Nephron progenitor cell (in vitro differentiated cells): Measurements from ENCODE around the gene UBA7.
"Not testable (repeated sequence)": the region's sequence is repeated elsewhere in the genome, so short reads cannot be mapped to it uniquely, and the experiment has no call there.

Source experiments
- DNase-seq: peaks from one replicate; pipeline ENCODE4 v3.0.0; 2021
- H3K27ac Mint-ChIP-seq: 2 replicates; pipeline ENCODE4 v1.8.0; 2021; ENCODE audit warnings: mild to moderate bottlenecking, moderate library complexity, mixed read lengths
- H3K27me3 Mint-ChIP-seq: 2 replicates; pipeline ENCODE4 v1.8.0; 2021; ENCODE audit warnings: mild to moderate bottlenecking, low read depth, mixed read lengths; ENCODE audit not compliant: poor library complexity
- H3K36me3 Mint-ChIP-seq: 2 replicates; pipeline ENCODE4 v1.8.0; 2021; ENCODE audit warnings: low read depth, mixed read lengths
- H3K4me1 Mint-ChIP-seq: 2 replicates; pipeline ENCODE4 v1.8.0; 2021; ENCODE audit warnings: mixed read lengths
- H3K4me3 Mint-ChIP-seq: 2 replicates; pipeline ENCODE4 v1.8.0; 2021; ENCODE audit warnings: mild to moderate bottlenecking, moderate library complexity, mixed read lengths
- H3K9me3 Mint-ChIP-seq: 2 replicates; pipeline ENCODE4 v1.8.0; 2021; ENCODE audit warnings: mild to moderate bottlenecking, moderate library complexity, mixed read lengths
- TF ChIP-seq, protein P1 (sequence below): fragments of 200-600 bp; sonication (generic); IDR thresholded peaks from 2 replicates; pipeline ENCODE4 v1.5.0; 2021; ENCODE audit warnings: antibody characterized with exemption

The UBA7 gene

DNA sequence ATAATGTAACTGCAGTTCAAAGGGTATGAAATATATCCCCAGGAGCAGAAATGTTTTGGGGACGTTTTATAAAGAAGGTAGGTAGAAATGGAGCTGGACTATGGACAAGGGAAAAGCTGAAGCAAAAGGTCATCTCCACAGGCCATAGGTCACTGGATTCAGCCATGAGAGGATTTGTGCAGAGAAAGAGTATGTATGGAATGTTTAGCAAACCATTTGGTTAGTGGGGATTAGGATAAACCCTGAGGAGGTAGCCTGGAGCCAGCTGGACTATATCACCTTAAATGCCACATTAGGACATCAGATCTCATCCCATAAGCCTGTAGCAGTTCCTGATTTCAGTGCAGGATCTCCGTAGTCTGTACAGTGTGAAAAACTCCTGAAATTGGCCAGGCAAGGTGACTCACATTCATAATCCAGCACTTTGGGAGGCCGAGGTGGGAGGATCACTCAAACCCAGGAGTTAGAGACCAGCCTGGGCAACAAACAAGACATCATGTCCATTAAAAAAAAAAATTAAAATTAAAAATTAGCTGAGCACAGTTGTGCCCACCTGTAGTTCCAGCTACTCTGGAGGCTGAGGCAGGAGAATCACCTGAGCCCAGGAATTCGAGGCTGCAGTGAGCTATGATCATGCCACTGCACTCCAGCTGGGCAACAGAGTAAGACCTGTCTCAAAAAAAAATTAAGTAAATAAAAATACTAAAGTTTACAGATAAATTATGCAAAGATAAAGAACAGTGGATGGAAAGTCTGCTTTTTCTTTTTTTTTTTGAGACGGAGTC, 32.1 kb downstream of the UBA7 start:
- no peaks in the 10 kb centered on the region for H3K9me3 Mint-ChIP-seq
- no peak for DNase-seq
- peak overlapping the region; percentile 62 for H3K27ac Mint-ChIP-seq
- H3K4me1 Mint-ChIP-seq, result peaks cover 37% of the 10 kb centered on the region
- TF ChIP-seq, protein P1, sequence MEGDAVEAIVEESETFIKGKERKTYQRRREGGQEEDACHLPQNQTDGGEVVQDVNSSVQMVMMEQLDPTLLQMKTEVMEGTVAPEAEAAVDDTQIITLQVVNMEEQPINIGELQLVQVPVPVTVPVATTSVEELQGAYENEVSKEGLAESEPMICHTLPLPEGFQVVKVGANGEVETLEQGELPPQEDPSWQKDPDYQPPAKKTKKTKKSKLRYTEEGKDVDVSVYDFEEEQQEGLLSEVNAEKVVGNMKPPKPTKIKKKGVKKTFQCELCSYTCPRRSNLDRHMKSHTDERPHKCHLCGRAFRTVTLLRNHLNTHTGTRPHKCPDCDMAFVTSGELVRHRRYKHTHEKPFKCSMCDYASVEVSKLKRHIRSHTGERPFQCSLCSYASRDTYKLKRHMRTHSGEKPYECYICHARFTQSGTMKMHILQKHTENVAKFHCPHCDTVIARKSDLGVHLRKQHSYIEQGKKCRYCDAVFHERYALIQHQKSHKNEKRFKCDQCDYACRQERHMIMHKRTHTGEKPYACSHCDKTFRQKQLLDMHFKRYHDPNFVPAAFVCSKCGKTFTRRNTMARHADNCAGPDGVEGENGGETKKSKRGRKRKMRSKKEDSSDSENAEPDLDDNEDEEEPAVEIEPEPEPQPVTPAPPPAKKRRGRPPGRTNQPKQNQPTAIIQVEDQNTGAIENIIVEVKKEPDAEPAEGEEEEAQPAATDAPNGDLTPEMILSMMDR, result no peak
- H3K36me3 Mint-ChIP-seq, result peaks cover 61% of the 10 kb centered on the region
- H3K4me3 Mint-ChIP-seq, result no peak overlapping the region
- no peaks in the 10 kb centered on the region for H3K27me3 Mint-ChIP-seq

DNA sequence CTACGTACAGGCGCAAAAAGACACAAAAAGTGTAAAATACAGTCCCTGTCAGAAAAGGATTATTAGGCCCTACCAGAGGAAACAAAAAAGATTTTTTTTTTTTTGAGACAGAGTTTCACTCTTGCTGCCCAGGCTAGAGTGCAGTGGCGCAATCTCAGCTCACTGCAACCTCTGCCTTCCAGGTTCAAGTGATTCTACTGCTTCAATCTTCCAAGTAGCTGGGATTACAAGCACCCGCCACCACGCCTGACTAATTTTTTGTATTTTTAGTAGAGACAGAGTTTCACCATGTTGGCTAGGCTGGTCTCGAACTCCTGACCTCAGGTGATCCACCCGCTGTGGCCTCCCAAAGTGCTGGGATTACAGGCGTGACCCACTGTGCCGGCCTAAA, 32.8 kb downstream of the UBA7 start:
- Mint-ChIP-seq H3K27ac (peak overlapping the region; percentile 62), H3K36me3 (peaks cover 64% of the 10 kb centered on the region), H3K4me1 (peaks cover 36% of the 10 kb centered on the region)
- not testable (repeated sequence) for H3K4me3 Mint-ChIP-seq, DNase-seq, H3K27me3 Mint-ChIP-seq, H3K9me3 Mint-ChIP-seq

DNA sequence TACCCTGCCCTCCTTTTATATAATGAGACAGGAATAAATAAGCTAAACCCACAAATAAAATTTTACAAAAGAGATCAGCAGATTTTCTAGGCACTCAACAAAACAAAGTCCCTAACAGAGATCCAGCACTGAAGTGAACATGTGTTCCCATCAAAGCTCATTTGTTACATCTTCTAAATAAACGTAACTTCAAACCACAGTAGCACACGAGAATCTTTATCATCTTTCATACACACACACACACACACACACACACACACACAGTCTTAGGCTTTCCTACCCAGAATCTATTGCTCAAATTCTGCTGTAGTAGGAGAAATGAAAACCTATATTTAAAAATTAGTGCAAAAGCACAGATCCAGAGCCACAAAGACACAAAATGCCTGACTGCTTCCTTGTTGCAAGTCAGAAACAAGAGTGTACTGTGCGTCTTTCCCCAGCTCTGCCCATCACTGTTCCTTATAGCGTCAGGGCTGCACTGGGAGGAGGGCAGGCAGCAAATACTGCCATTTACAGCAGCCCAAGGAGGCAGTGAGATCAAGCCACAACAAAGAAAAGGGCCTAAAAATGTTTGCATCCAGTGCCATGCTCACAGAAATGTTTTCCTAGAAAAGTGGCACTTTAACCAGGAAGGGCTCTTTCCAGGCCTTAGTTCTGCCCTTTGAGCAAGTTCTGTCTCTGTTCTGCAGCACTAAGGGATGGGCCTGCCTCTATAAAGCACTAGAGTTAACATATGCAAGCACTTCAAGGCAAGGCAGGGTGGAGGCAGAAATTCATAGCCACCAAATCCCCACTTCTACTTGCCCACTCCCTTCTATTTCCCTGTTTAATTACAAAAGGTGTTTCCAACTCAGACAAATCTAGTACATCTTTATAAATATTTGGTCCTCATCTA, 33.4 kb downstream of the UBA7 start:
- Mint-ChIP-seq H3K27ac (peak overlapping the region; percentile 89), H3K27me3 (no peaks in the 10 kb centered on the region)

DNA sequence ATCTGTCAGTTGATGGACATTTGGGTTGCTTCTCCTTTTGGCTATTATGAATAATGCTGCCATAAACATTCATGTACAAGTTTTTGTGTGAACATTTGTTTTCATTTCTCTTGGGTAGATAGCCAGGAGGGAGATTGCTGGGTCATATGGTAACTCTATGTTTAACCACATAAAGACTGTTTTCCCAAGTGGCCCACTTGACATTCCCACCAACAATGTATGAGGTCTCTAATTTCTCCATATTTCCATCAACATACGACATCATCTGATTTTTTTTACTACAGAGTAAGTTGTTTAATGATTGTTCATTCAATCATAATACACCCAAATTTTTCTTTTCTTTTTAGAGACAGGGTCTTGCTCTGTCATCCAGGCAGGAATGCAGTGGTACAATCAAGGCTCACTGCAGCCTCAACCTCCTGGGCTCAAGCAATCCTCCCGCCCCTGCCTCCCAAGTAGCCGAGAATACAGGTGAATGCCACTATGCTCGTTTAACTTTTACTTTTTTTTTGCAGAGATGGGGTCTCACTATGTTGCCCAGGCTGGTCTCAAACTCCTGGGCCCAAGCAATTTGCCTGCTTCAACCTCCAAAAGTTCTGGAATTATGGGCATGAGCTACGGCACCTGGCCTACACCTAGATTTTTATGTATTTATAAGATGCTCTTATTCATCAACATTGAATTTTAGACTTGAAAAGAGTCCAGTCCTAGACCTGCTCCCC, 34.2 kb downstream of the UBA7 start:
- Mint-ChIP-seq H3K4me3 (no peak overlapping the region), H3K27me3 (no peaks in the 10 kb centered on the region), H3K9me3 (no peaks in the 10 kb centered on the region), H3K27ac (no peak overlapping the region), H3K4me1 (peaks cover 24% of the 10 kb centered on the region), H3K36me3 (peaks cover 72% of the 10 kb centered on the region)
- TF ChIP-seq, protein P1, result no peak
- no peak for DNase-seq

More for the DNA sequence above, 33.4 kb downstream of the UBA7 start:
- no peak overlapping the region for H3K4me3 Mint-ChIP-seq
- H3K9me3 Mint-ChIP-seq, result no peaks in the 10 kb centered on the region
- DNase-seq, result no peak
- H3K4me1 Mint-ChIP-seq, result peaks cover 31% of the 10 kb centered on the region
- TF ChIP-seq, protein P1, result no peak
- peaks cover 65% of the 10 kb centered on the region for H3K36me3 Mint-ChIP-seq

DNA sequence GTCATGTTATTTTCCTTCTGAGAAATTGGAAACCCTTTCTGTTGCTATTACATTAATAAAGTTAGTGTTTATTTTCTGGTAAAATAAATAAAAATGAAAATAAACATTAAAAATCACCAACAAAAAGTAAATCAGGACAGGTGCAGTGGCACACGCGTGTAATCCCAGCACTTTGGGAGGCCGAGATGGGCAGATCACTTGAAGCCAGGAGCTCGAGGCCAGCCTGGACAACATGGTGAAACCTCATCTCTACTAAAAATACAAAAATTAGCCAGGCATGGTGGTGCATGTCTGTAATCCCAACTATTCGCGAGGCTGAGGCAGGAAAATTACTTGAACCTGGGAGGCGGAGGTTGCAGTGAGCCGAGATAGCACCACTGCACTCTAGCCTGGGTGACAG, 37.7 kb downstream of the UBA7 start:
- H3K27me3 Mint-ChIP-seq, result not testable (repeated sequence)

DNA sequence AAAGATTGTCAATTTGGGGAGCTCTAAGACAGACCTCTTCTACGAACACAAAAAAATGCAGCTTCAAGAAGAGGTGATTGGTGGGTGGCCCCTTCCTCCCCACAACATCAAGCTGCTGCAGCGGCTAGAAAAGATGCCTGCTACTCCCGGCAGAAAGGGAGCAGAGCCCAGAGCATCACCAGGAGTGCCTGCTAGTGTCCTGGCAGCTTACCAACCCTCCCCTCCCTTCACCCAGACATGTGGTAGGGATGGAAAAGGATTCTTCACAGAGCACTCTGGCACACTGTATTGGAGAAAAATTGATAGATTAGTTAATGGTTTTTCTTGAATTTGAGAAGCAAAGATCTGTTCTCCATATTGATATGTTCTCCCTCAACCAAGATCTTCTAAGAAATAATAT, 38.2 kb downstream of the UBA7 start:
- no peaks in the 10 kb centered on the region for H3K27me3 Mint-ChIP-seq
- no peak for DNase-seq

More for the DNA sequence above, 37.7 kb downstream of the UBA7 start:
- not testable (repeated sequence) for H3K9me3 Mint-ChIP-seq, DNase-seq, H3K4me3 Mint-ChIP-seq
- peaks cover 60% of the 10 kb centered on the region for H3K36me3 Mint-ChIP-seq
- peak overlapping the region; percentile 22 for H3K27ac Mint-ChIP-seq
- peaks cover 14% of the 10 kb centered on the region for H3K4me1 Mint-ChIP-seq

More for the DNA sequence above, 38.2 kb downstream of the UBA7 start:
- Mint-ChIP-seq H3K4me3 (no peak overlapping the region), H3K36me3 (peaks cover 60% of the 10 kb centered on the region), H3K27ac (no peak overlapping the region), H3K4me1 (peaks cover 8% of the 10 kb centered on the region), H3K9me3 (no peaks in the 10 kb centered on the region)
- TF ChIP-seq, protein P1, result no peak
